HG03175 (cell line): ENCODE measurements around the gene PVALEF.

Source experiments
- ATAC-seq: cut with Tn5 transposase; IDR thresholded peaks from one replicate; pipeline ENCODE4 v1.9.1; 2021; ENCODE audit warnings: mild to moderate bottlenecking, moderate library complexity; ENCODE audit not compliant: unreplicated experiment

The PVALEF gene

DNA sequence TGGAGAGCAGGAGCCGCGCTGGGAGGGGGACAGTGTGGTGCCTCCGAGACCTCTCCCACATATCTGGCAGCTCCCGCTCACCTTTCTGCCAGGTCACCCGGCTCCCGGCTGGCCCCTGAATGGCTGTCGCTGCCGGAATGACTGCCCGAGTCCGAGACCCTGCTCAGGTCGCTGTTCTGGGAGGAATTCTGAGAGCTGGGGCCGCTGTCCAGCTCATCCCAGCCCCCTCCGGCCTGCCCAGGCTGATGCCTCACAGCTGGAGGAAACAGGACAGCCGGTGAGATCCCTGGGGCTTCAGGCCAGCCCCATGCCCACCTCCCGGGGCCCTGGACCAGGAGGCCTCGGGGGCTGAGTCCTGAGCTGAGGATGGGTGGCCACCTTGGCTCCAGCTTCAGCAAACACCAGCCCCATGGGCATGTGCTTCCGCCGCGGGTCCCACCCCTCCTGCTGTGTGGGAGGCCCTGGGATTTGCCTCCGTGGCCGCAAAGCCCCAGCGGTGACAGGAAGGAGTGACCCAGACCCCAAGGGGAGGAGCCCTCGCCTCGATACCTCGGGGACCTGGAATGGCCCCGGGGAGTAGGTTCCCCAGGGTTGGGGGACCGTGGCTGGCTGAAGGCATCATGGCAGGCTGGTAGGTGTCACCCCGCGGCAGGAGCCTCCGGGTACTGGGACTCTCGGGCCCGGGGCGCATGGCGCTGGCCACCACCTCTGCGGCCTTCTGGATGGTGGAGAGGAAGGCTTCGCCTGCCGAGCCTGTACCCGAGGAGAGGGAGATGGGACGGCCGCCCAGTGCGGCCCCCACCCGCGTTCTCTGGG, 66.7 kb downstream of the PVALEF start:
- no peak for ATAC-seq
